ENCODE data around the gene ATL1. TPM values are rescaled to one million over a fixed set of nuclear protein-coding genes. Genes with fewer than 3 reads are reported as not detected.
A peak's percentile ranks its signal among the peaks of the same experiment; 100 is the strongest.
"Not testable (repeated sequence)": the region's sequence is repeated elsewhere in the genome, so short reads cannot be mapped to it uniquely, and the experiment has no call there.

Gene ATL1
- total RNA-seq, 1 donor from 2014 or later: 1.0 TPM

GRCh38 chr14:50624447-50624846 lies 64.5 kb downstream of the ATL1 start:
- DNase-seq (no peak), ATAC-seq (no peak)
- intact Hi-C loops (cut with micrococcal nuclease): no loop called here

DNA sequence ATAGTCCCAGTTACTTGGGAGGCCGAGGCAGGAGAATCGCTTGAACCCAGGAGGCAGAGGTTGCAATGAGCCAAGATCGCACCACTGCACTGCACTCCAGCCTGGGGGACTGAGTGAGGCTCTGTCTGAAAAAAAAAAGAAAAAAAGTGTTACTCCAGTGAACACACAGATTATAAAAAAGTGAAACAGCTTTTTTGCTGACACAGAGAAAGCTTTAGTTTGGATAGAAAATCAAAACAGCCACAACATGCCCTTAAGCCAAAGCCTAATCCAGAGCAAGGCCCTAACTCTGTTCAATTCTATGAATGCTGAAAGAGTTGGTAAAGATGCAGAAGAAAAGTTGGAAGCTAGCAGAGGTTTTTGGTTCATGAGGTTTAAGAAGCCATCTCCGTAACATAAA lies 65.0 kb downstream of the ATL1 start:
- intact Hi-C loops (cut with micrococcal nuclease); ATAC-seq; DNase-seq: not testable (repeated sequence)

DNA sequence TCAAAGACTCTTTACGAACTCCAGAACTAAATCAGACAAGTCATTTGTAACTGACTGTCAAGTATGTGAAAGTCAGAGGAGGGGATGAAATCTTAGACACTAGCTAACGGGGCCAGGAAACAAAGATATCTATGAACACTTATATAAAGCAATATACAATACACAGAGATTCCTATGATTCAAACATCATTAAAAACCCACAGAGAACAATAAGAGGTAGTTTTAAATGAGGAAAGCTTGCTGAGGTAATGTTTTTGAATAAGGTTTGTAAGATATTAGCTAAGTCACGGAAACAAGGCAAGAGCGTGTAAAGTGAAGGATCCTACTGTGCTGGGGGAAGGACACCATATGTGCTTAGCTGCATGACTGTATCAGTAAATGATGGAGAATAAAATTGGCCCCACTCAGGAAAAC lies 71.5 kb downstream of the ATL1 start:
- no peak for ATAC-seq
- DNase-seq: no peak
- intact Hi-C loops (cut with micrococcal nuclease): no loop called here

GRCh38 chr14:50633954-50634353 lies 74.0 kb downstream of the ATL1 start:
- ATAC-seq (peak; percentile 45), DNase-seq (no peak)
- intact Hi-C loops (cut with micrococcal nuclease): no loop called here

DNA sequence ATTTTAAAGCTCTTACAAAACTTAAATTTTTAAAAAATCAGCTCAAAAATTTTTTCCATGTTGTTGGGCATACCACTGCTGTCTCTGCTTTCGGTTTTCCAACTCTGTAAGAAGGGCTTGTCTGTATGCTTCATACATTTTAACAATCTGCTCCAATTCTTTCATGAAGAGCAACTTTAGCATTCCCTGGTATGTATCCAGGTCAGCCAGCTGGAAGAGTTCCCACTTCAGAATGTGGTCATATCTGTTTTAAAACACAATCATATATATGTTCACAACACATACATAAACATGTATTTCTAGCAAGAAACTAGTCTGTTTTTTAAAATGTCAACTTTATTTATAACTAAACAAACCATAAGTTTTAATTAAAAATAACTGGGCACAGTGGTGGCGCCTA lies 75.2 kb downstream of the ATL1 start:
- no peak for DNase-seq
- intact Hi-C loops (cut with micrococcal nuclease): no loop called here
- no peak for ATAC-seq

DNA sequence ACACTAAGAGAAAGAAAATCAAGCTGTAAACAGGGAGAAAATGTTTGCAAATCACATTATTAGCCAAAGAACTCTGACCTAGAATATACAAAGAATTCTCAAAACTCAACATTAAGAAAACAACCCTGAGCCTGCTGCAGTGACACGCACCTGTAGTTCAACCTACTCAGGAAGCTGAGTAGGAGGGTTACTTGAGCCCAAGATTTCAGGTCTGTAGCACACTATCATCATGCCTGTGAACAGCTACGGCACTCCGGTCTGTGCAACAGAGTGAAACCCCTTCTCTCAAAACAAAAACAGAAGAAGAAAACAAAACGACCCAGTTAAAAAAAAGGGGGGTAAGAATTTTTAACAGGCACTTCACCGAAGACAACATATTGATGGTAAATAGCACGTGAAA lies 87.3 kb downstream of the ATL1 start:
- DNase-seq (no peak), ATAC-seq (no peak)
- intact Hi-C loops (cut with micrococcal nuclease): no loop called here

DNA sequence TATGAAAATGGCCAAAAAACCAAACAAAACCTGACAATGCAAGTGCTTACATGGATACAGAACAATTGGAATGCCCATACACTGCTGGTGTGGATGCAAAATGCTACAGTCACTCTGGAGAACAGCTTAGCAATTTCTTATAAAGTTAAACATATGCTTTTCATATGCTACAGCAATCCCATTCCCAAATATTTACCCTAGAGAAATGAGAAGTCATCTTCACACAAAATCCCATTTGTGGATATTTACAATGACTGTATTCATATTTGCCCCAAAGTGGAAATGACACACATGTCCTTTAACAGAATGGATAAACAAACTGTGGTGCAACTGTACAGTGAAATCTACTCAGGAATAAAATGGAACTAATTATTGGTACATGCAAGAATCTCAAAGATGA lies 87.8 kb downstream of the ATL1 start:
- DNase-seq (no peak), ATAC-seq (no peak)
- intact Hi-C loops (cut with micrococcal nuclease): no loop called here

- DNase-seq (no peak), ATAC-seq (no peak)
- intact Hi-C loops (cut with micrococcal nuclease): no loop called here
Observed at GRCh38 chr14:50649691-50650090, 89.7 kb downstream of the ATL1 start.

DNA sequence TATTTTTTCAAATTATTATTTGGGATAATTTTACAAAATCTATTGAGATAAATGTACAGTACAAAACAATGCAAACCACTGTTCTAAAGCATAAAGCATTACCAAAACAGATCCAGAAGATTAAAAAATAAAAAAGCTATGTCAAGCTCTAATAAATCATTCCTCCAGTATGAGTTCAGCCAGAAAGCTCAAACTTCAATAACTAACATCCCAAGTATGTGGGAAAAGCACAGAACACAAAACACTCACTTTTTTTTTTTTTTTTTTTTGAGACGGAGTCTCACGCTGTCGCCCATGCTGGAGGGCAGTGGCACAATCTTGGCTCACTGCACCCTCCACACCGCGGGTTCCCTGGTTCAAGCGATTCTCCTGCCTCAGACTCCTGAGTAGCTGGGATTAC lies 96.8 kb downstream of the ATL1 start:
- DNase-seq: no peak
- intact Hi-C loops (cut with micrococcal nuclease): no loop called here
- no peak for ATAC-seq

DNA sequence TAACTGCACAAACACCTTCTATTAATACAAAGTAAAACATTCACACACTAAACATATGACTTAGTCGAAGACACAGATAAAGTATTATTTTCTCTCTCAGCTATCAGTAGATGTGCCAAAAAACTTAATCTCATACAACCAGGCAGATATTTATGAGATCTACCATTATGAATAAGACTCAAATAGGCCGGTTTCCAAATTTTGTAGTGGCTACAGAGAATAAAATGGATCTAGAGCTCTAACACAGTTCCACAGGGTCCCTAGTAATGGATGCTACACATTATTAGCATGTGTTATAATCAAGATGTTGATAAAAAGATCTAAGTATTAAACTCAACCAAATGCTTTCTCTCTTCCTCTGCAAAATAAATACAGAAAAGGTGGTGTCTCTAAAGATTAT lies 97.8 kb downstream of the ATL1 start:
- intact Hi-C loops (cut with micrococcal nuclease): no loop called here
- peak; percentile 29 for ATAC-seq
- DNase-seq: no peak

- intact Hi-C loops (cut with micrococcal nuclease): no loop called here
- ATAC-seq: peak; percentile 67
- DNase-seq: no peak
Observed at GRCh38 chr14:50658203-50658602, 98.3 kb downstream of the ATL1 start.

DNA sequence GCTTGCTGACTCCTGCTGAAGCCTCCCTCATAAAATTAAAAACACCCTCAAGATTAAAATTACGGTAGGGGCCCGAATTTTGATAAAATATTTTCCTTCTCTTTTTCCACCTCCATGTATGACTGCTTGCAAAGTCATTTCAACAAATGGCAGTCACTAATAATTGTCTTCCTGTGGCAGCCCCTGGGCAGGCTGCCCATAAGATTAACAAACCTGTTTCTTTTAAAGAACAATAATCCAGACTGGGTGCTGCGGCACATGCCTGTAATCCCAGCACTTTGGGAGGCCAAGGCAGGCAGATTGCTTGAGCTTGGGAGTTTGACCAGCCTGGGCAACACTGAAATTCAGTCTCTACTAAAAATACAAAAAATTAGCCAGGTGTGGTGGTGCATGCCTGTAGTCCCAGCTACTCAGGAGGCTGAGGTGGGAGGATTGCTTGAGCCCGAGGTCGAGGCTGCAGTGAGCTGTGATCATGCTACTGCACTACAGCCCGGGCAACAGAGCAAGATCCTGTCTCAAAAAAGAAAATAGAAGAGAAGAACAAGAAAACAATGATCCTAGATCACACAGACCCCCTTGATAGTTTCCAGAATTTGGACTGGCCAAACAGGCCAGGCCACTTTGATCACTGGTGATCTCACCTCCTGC lies 99.5 kb downstream of the ATL1 start:
- intact Hi-C loops (cut with micrococcal nuclease): no loop called here
- DNase-seq (no peak), ATAC-seq (peak; percentile 36)

DNA sequence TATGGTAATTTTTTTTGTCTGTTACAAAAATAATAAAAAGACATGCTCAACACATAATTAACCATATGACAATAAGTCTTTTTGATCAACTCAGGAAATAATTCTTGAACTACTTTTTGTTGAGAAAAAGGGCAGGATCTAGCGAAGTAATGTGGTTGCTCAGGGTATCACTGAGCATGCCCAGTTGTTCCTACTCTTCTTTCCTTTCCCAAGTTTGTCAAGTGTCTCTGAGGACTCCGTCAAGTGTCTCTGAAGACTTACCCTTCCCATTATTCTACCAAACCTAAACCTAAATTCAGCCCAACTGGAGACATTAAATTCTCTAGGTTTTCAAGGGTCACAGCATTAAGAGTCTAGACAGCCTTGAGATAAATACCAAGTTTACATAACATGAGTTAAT lies 104.6 kb downstream of the ATL1 start:
- intact Hi-C loops (cut with micrococcal nuclease); ATAC-seq; DNase-seq: not testable (repeated sequence)

GRCh38 chr14:50665300-50665699 lies 105.4 kb downstream of the ATL1 start:
- intact Hi-C loops (cut with micrococcal nuclease); DNase-seq; ATAC-seq: not testable (repeated sequence)

DNA sequence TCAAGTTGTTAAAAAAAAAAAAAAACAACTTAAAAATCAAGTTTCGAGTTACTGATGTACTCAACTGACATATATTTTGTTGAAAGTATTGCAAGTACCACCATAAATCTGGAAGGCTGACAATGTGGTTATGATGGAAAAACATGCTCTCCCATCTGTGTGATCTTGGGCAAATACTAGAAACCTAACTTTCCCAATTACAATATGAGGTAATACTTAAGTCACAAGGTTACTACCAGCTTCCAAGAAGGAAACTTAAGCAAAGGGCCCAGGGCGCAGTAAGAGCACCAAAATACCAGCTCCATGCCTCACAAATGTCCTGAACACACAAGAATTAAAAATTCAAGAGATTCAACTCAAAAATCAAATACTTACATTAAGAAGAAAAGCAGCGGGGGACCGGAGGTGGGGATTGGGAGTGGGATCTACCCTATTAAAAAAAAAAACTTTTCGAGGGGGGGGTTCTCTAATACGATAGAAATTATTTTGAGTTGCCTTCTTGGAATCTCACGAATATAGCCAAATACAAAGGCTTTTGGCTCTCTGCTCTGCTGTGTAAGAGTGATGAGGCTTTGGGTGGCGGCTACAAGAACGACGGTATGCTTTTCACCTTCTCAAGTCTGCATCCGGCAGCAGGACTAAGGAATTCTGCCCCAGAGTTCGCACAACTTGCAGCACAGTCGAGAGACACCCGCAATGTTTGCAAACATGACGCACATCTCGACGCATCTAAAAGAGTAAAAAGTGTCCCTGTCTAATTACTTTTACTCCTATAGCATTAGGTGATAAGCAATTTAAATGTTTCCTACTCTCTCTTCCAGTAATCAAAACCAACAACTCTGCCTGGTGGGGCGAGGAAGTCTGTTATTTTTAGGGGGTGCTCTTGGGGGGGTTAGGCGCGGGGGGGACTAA lies 107.1 kb downstream of the ATL1 start:
- ATAC-seq: peak; percentile 28
- no peak for DNase-seq
- intact Hi-C loops (cut with micrococcal nuclease): no loop called here

GRCh38 chr14:50667684-50667995 lies 107.7 kb downstream of the ATL1 start:
- intact Hi-C loops (cut with micrococcal nuclease): no loop called here
- peak; percentile 33 for ATAC-seq

DNA sequence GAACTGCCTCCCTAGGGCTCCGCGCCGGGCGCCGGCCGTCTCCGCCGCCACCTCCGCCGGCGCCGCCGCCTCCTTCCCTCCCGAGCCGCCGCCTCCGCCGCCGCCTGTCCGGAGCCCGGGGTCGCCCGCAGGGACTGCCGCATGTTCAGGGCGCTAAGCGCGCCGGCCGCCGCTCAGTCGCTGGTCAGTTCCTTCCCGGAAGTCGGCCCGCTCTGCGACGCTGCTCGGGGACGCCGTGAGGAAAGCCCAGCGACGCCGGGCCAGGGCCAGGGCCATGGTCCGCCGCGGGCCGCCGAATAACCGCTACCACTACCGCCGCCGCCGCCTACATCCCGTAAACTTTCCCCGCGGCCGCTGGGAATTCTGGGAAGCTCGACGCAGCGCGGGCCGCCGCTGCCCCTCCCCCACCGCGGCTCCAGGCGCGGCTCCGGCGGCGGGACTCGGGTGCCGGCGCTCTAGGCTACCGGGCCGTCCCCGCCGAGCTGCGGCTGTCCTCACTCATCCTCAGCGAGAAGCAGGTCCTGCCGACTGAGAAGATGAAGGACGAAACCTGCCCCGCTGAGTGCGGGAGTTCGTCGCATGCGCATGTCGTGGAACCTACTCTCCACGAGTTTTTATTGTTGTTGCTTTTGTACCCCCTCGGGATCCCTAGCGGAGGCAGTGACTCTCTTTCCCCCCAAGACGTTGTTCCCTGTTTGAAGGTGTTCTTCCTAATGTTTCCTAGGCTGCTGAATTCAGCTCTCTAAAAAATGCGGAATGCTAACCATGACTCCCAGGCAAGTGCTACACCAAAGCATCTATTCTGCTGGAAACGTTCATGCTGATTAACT lies 108.3 kb downstream of the ATL1 start, which contains the start of gene SAV1:
SAV1 (minus strand) TSS at position 311 of the 830 bp plus-strand sequence. CDS start 339 bp downstream, outside the sequence.
- DNase-seq (peak; percentile 93), ATAC-seq (peak; percentile 97)
- intact Hi-C loops (cut with micrococcal nuclease): no loop called here

More at GRCh38 chr14:50667684-50667995, 107.7 kb downstream of the ATL1 start:
- DNase-seq: no peak

DNA sequence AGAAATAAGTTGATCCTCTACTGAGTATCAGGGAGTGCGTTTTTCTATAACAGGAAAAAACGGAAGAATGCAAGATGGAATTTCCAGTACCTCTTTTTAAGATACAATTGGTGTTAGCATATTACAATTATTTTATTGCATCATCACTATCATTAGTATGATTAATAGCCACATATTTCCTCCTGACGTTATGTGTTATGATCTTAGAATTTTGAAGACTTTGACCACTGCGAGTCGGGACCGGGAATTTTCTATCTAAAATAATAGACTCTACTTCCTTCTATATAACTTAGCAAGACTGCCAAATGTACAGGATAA lies 108.8 kb downstream of the ATL1 start:
- intact Hi-C loops (cut with micrococcal nuclease): no loop called here
- DNase-seq (no peak), ATAC-seq (no peak)

DNA sequence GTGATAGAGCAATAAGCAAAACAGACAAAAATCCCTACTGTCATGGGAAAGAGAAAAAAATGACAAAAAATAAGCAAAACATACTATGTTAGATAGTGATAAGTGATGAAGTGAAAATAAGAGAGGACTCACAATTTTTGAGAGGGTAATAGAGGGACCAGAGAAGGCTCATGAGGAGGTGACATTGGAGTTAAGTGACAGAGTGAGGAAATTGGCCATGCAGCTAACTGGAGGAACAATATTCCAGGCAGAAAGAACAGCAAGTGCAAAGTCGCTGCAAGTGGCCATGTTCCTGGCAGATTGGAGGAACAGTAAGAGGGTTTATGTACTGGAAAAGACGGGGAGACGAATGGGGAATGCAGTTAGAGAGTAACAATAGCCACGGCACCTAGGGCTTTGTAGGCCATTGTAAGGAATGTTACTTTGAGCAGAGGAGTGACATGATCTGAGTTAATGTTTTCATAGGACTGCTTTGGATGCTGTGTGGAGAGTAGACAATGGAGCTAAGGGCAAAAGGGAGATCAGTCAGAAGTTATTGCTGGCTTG lies 109.6 kb downstream of the ATL1 start:
- no peak for ATAC-seq
- no peak for DNase-seq
- intact Hi-C loops (cut with micrococcal nuclease): no loop called here
